GM23248 (cell line): ENCODE data around the gene MAP3K14. TPM values are rescaled to one million over a fixed set of nuclear protein-coding genes. Genes with fewer than 3 reads are reported as not detected.

Experiments used
- DNase-seq: peaks from one replicate; pipeline ENCODE4 v3.0.0-alpha.2; 2015
- H2AFZ ChIP-seq: fragments of 200-600 bp; sonication (generic); 2 replicates; pipeline ENCODE4 v1.6.1; 2016; ENCODE audit warnings: antibody characterized with exemption
- H3F3A ChIP-seq: fragments of 200-600 bp; sonication (generic); 2 replicates; pipeline ENCODE4 v1.6.1; 2016; ENCODE audit warnings: mild to moderate bottlenecking, antibody characterized with exemption, mixed run types; ENCODE audit not compliant: insufficient read depth
- H3K27ac ChIP-seq: fragments of 200-600 bp; sonication (generic); 2 replicates; pipeline ENCODE4 v1.5.1; 2016; ENCODE audit warnings: mild to moderate bottlenecking
- H3K27me3 ChIP-seq: fragments of 200-600 bp; sonication (generic); replicated peaks from 2 replicates; pipeline ENCODE4 v1.6.1; 2016; ENCODE audit warnings: mild to moderate bottlenecking; ENCODE audit not compliant: insufficient read depth
- H3K36me3 ChIP-seq: fragments of 200-600 bp; sonication (generic); 2 replicates; pipeline ENCODE4 v1.6.1; 2016; ENCODE audit warnings: low read depth, mild to moderate bottlenecking
- H3K4me1 ChIP-seq: fragments of 200-600 bp; sonication (generic); 2 replicates; pipeline ENCODE4 v1.6.1; 2016; ENCODE audit warnings: mild to moderate bottlenecking; ENCODE audit not compliant: insufficient read depth
- H3K4me2 ChIP-seq: fragments of 200-600 bp; sonication (generic); one replicate; pipeline ENCODE4 v1.6.1; 2016; ENCODE audit warnings: mild to moderate bottlenecking; ENCODE audit not compliant: unreplicated experiment
- H3K4me3 ChIP-seq: fragments of 200-600 bp; sonication (generic); 2 replicates; pipeline ENCODE4 v1.5.1; 2016; ENCODE audit warnings: mild to moderate bottlenecking
- H3K79me2 ChIP-seq: fragments of 200-600 bp; sonication (generic); 2 replicates; pipeline ENCODE4 v1.6.1; 2016; ENCODE audit warnings: mild to moderate bottlenecking; ENCODE audit not compliant: insufficient read depth
- H3K9ac ChIP-seq: fragments of 200-600 bp; sonication (generic); 2 replicates; pipeline ENCODE4 v1.6.1; 2016; ENCODE audit warnings: mild to moderate bottlenecking
- H3K9me2 ChIP-seq: fragments of 200-600 bp; sonication (generic); 2 replicates; pipeline ENCODE4 v1.6.1; 2016; ENCODE audit warnings: mixed run types, mild to moderate bottlenecking, moderate library complexity; ENCODE audit not compliant: insufficient read depth
- H3K9me3 ChIP-seq: fragments of 200-600 bp; sonication (generic); one replicate; pipeline ENCODE4 v1.6.1; 2017; ENCODE audit warnings: low read depth
- H4K20me1 ChIP-seq: fragments of 200-600 bp; sonication (generic); 2 replicates; pipeline ENCODE4 v1.6.0; 2016; ENCODE audit not compliant: insufficient read depth
- EZH2 ChIP-seq: fragments of 200-600 bp; sonication (generic); IDR thresholded peaks from 2 replicates; pipeline ENCODE4 v1.6.1; 2018; ENCODE audit warnings: antibody characterized with exemption, mild to moderate bottlenecking; ENCODE audit not compliant: insufficient read depth, poor library complexity, severe bottlenecking
- EZH2phosphoT487 ChIP-seq: fragments of 200-600 bp; sonication (generic); IDR thresholded peaks from 2 replicates; pipeline ENCODE4 v1.6.1; 2018; ENCODE audit warnings: antibody characterized with exemption, moderate library complexity, mild to moderate bottlenecking, low read depth; ENCODE audit not compliant: insufficient read depth
- WGBS, 2 experiments: methylation state at CpG; one replicate each; pipeline ENCODE4 v1.1.6; 2015 to 2017; ENCODE audit warnings: low lambda C conversion rate in 2 of 2, low coverage in 1 of 2; ENCODE audit errors: missing lambda C conversion rate in 2 of 2; 5-methylcytosine and 5-hydroxymethylcytosine counted together
- in situ Hi-C: fragments of 300-500 bp; cut with MboI; formaldehyde crosslinking; loops from 2 replicates; pipeline ENCODE4 v1.15.0; 2020
- polyA plus RNA-seq: library from polyadenylated mRNA; unstranded; fragments of >200 nt; fragmentation: Nextera tagmentation; extraction: Ambion mirVana; gene quantifications from 2 replicates; pipeline ENCODE4 v1.2.1, GENCODE V29; 2016
- total RNA-seq: library from RNA; depleted of rRNA; stranded (reverse); fragments of >200 nt; shearing (Covaris generic); gene quantifications from 2 replicates; pipeline ENCODE4 v1.2.3, GENCODE V29; 2014

The MAP3K14 gene
- total and polyA plus RNA-seq, 2 experiments from 2014 or later: 3.4 to 4.2 TPM

- TF ChIP-seq EZH2 (no peak), EZH2phosphoT487 (no peak)
- DNase-seq: no peak
- Histone ChIP-seq H3K4me3 (no peak overlapping the region), H3K4me2 (no peak overlapping the region), H3F3A (peaks cover 71% of the 10 kb centered on the region), H3K27me3 (no peaks in the 10 kb centered on the region), H3K9me3 (no peaks in the 10 kb centered on the region), H3K27ac (no peak overlapping the region), H2AFZ (no peak overlapping the region), H3K9ac (no peak overlapping the region), H3K4me1 (peaks cover 78% of the 10 kb centered on the region), H3K36me3 (peaks cover 6% of the 10 kb centered on the region; the same call in 1 of the 2 replicates), H3K79me2 (peaks cover 82% of the 10 kb centered on the region), H4K20me1 (no peaks in the 10 kb centered on the region), H3K9me2 (no peaks in the 10 kb centered on the region)
- in situ Hi-C loops: no loop called here
- WGBS, 2 experiments: 44 to 62% methylated on average over 1 of the region's 1 CpG
Observed at GRCh38 chr17:45296833-45297124, 20.0 kb downstream of the MAP3K14 start.

GRCh38 chr17:45296003-45296832 is 20.6 kb downstream of the MAP3K14 start:
- DNase-seq: peak; percentile 82
- Histone ChIP-seq H3K4me1 (peaks cover 74% of the 10 kb centered on the region), H2AFZ (no peak overlapping the region), H3F3A (peaks cover 71% of the 10 kb centered on the region), H3K9me3 (no peaks in the 10 kb centered on the region), H3K36me3 (peaks cover 6% of the 10 kb centered on the region; the same call in 1 of the 2 replicates), H3K4me2 (peak overlapping the region; percentile 12), H3K9me2 (no peaks in the 10 kb centered on the region), H3K27me3 (no peaks in the 10 kb centered on the region), H3K79me2 (peaks cover 82% of the 10 kb centered on the region), H3K9ac (no peak overlapping the region), H3K27ac (peak overlapping the region; percentile 33; the same call in 1 of the 2 replicates), H4K20me1 (no peaks in the 10 kb centered on the region), H3K4me3 (no peak overlapping the region)
- WGBS, 2 experiments: 80 to 82% methylated on average over 7 of the region's 7 CpGs
- in situ Hi-C loops: no loop called here
- TF ChIP-seq EZH2phosphoT487 (no peak), EZH2 (no peak)

GRCh38 chr17:45294506-45294905 is 22.3 kb downstream of the MAP3K14 start:
- Histone ChIP-seq H3K4me3 (no peak overlapping the region), H3K79me2 (peaks cover 82% of the 10 kb centered on the region), H3K36me3 (peaks cover 9% of the 10 kb centered on the region; the same call in 1 of the 2 replicates), H2AFZ (no peak overlapping the region), H3K4me1 (peaks cover 74% of the 10 kb centered on the region), H3K9ac (peak overlapping the region; percentile 24; the same call in 1 of the 2 replicates), H3K4me2 (peak overlapping the region; percentile 37), H3K27ac (peak overlapping the region; percentile 64), H3K27me3 (no peaks in the 10 kb centered on the region), H3K9me3 (no peaks in the 10 kb centered on the region), H3K9me2 (no peaks in the 10 kb centered on the region), H4K20me1 (no peaks in the 10 kb centered on the region), H3F3A (peaks cover 64% of the 10 kb centered on the region)
- in situ Hi-C loops: no loop called here
- TF ChIP-seq EZH2phosphoT487: no peak
- TF ChIP-seq EZH2: no peak
- peak; percentile 89 for DNase-seq
- WGBS, 2 experiments: 25 to 27% methylated on average over 3 of the region's 3 CpGs

GRCh38 chr17:45293413-45294211 is 23.2 kb downstream of the MAP3K14 start:
- Histone ChIP-seq H3K36me3 (peaks cover 17% of the 10 kb centered on the region; the same call in 1 of the 2 replicates), H3K9me2 (no peaks in the 10 kb centered on the region), H3K9me3 (no peaks in the 10 kb centered on the region), H3F3A (peaks cover 58% of the 10 kb centered on the region), H3K27ac (peak overlapping the region; percentile 64), H3K27me3 (no peaks in the 10 kb centered on the region), H3K4me3 (no peak overlapping the region), H2AFZ (no peak overlapping the region), H4K20me1 (no peaks in the 10 kb centered on the region), H3K79me2 (peaks cover 82% of the 10 kb centered on the region), H3K4me2 (peak overlapping the region; percentile 37), H3K4me1 (peaks cover 68% of the 10 kb centered on the region), H3K9ac (peak overlapping the region; percentile 24)
- 14 to 17% methylated on average over 10 of the region's 10 CpGs for WGBS, 2 experiments
- DNase-seq: peak; percentile 96
- in situ Hi-C loops: no loop called here
- TF ChIP-seq EZH2phosphoT487 (no peak), EZH2 (no peak)
